Central memory CD8-positive, alpha-beta T cell (primary cell): ENCODE measurements around the gene PYGO2.
A peak's percentile ranks its signal among the peaks of the same experiment; 100 is the strongest.
"Not testable (repeated sequence)": the region's sequence is repeated elsewhere in the genome, so short reads cannot be mapped to it uniquely, and the experiment has no call there.

Experiments used
- ATAC-seq: fragments of 150-1000 bp; cut with Tn5 transposase; replicated peaks from 2 replicates; pipeline ENCODE4 v1.10.0; 2022; ENCODE audit warnings: mild to moderate bottlenecking, moderate FRiP score, moderate number of reproducible peaks; ENCODE audit not compliant: poor library complexity, severe bottlenecking; ENCODE audit errors: extremely low read depth
- DNase-seq, 2 donors: peaks; one replicate each; pipeline ENCODE4 v3.0.0; 2021; ENCODE audit warnings: low spot score in 2 of 2
- H3K27ac Mint-ChIP-seq: one replicate; pipeline ENCODE4 v1.8.0; 2022; ENCODE audit warnings: low read depth, mild to moderate bottlenecking, moderate library complexity, mixed read lengths
- H3K27me3 Mint-ChIP-seq: one replicate; pipeline ENCODE4 v1.8.0; 2022; ENCODE audit warnings: mixed read lengths
- H3K36me3 Mint-ChIP-seq: one replicate; pipeline ENCODE4 v1.8.0; 2022; ENCODE audit warnings: mild to moderate bottlenecking, moderate library complexity, mixed read lengths; ENCODE audit not compliant: insufficient read depth
- H3K4me1 Mint-ChIP-seq: one replicate; pipeline ENCODE4 v1.8.0; 2022; ENCODE audit warnings: mixed read lengths
- H3K4me3 Mint-ChIP-seq: one replicate; pipeline ENCODE4 v1.8.0; 2022; ENCODE audit warnings: mild to moderate bottlenecking, moderate library complexity, mixed read lengths
- H3K9me3 Mint-ChIP-seq: one replicate; pipeline ENCODE4 v1.8.0; 2022; ENCODE audit warnings: mixed read lengths

The PYGO2 gene

GRCh38 chr1:154996966-154997701 is 35.6 kb upstream of the PYGO2 start:
- ATAC-seq (no peak), DNase-seq (no peak)
- H3K27ac Mint-ChIP-seq = no peak overlapping the region
- no peak overlapping the region for H3K4me3 Mint-ChIP-seq
- H3K9me3 Mint-ChIP-seq = no peaks in the 10 kb centered on the region
- H3K36me3 Mint-ChIP-seq = peaks cover 10% of the 10 kb centered on the region
- peaks cover 22% of the 10 kb centered on the region for H3K4me1 Mint-ChIP-seq
- H3K27me3 Mint-ChIP-seq = no peaks in the 10 kb centered on the region

GRCh38 chr1:154995301-154995983 is 33.9 kb upstream of the PYGO2 start:
- not testable (repeated sequence) for H3K4me3 Mint-ChIP-seq

GRCh38 chr1:154994591-154994990 is 33.0 kb upstream of the PYGO2 start:
- peaks cover 19% of the 10 kb centered on the region for H3K4me1 Mint-ChIP-seq
- peaks cover 15% of the 10 kb centered on the region for H3K36me3 Mint-ChIP-seq

More at GRCh38 chr1:154995301-154995983, 33.9 kb upstream of the PYGO2 start:
- peaks cover 22% of the 10 kb centered on the region for H3K4me1 Mint-ChIP-seq
- H3K27ac Mint-ChIP-seq = peak overlapping the region; percentile 71
- DNase-seq, H3K9me3 Mint-ChIP-seq, H3K27me3 Mint-ChIP-seq, ATAC-seq, H3K36me3 Mint-ChIP-seq: not testable (repeated sequence)

GRCh38 chr1:154994269-154994587 is 32.6 kb upstream of the PYGO2 start:
- H3K27ac Mint-ChIP-seq = no peak overlapping the region
- H3K4me1 Mint-ChIP-seq = peaks cover 20% of the 10 kb centered on the region
- H3K27me3 Mint-ChIP-seq = no peaks in the 10 kb centered on the region
- peaks cover 15% of the 10 kb centered on the region for H3K36me3 Mint-ChIP-seq
- H3K9me3 Mint-ChIP-seq = no peaks in the 10 kb centered on the region
- no peak for DNase-seq
- ATAC-seq = no peak
- no peak overlapping the region for H3K4me3 Mint-ChIP-seq

More at GRCh38 chr1:154994591-154994990, 33.0 kb upstream of the PYGO2 start:
- DNase-seq (no peak), ATAC-seq (no peak)
- peak overlapping the region; percentile 71 for H3K27ac Mint-ChIP-seq
- H3K9me3 Mint-ChIP-seq = no peaks in the 10 kb centered on the region
- H3K4me3 Mint-ChIP-seq = no peak overlapping the region
- no peaks in the 10 kb centered on the region for H3K27me3 Mint-ChIP-seq

GRCh38 chr1:154993572-154994268 is 32.1 kb upstream of the PYGO2 start, which contains the start of gene LENEP:
Gene LENEP, plus strand, starts transcription at chr1:154993586. Its CDS starts 22 bp downstream, at chr1:154993608.
- Mint-ChIP-seq H3K4me1 (peaks cover 20% of the 10 kb centered on the region), H3K27me3 (no peaks in the 10 kb centered on the region), H3K27ac (no peak within 1 kb of the TSS), H3K9me3 (no peaks in the 10 kb centered on the region), H3K36me3 (peaks cover 11% of the 10 kb centered on the region), H3K4me3 (no peak within 1 kb of the TSS)
- no peak for DNase-seq
- ATAC-seq = no peak

- H3K9me3 Mint-ChIP-seq = no peaks in the 10 kb centered on the region
Observed at GRCh38 chr1:154992721-154993571, 31.4 kb upstream of the PYGO2 start.

GRCh38 chr1:154990276-154990675 is 28.7 kb upstream of the PYGO2 start:
- Mint-ChIP-seq H3K27ac (no peak overlapping the region), H3K4me1 (peaks cover 14% of the 10 kb centered on the region), H3K36me3 (peaks cover 31% of the 10 kb centered on the region), H3K27me3 (no peaks in the 10 kb centered on the region), H3K4me3 (no peak overlapping the region), H3K9me3 (no peaks in the 10 kb centered on the region)
- DNase-seq (no peak), ATAC-seq (no peak)

More at GRCh38 chr1:154992721-154993571, 31.4 kb upstream of the PYGO2 start:
- Mint-ChIP-seq H3K36me3 (peaks cover 18% of the 10 kb centered on the region), H3K27me3 (no peaks in the 10 kb centered on the region), H3K27ac (no peak overlapping the region), H3K4me3 (no peak overlapping the region), H3K4me1 (peaks cover 20% of the 10 kb centered on the region)
- DNase-seq (no peak), ATAC-seq (no peak)

- Mint-ChIP-seq H3K9me3 (no peaks in the 10 kb centered on the region), H3K4me3 (no peak overlapping the region), H3K27ac (no peak overlapping the region), H3K4me1 (peaks cover 14% of the 10 kb centered on the region), H3K36me3 (peaks cover 33% of the 10 kb centered on the region), H3K27me3 (no peaks in the 10 kb centered on the region)
- ATAC-seq = no peak
- DNase-seq = no peak
Observed at GRCh38 chr1:154989195-154989860, 27.7 kb upstream of the PYGO2 start.

GRCh38 chr1:154988058-154988954 is 26.7 kb upstream of the PYGO2 start:
- Mint-ChIP-seq H3K27ac (no peak overlapping the region), H3K36me3 (peaks cover 32% of the 10 kb centered on the region), H3K27me3 (no peaks in the 10 kb centered on the region), H3K4me1 (peaks cover 14% of the 10 kb centered on the region), H3K4me3 (no peak overlapping the region), H3K9me3 (no peaks in the 10 kb centered on the region)
- ATAC-seq (no peak), DNase-seq (no peak)

- H3K27ac Mint-ChIP-seq = no peak overlapping the region
- peaks cover 14% of the 10 kb centered on the region for H3K4me1 Mint-ChIP-seq
- no peak for DNase-seq
- H3K4me3 Mint-ChIP-seq = no peak overlapping the region
- no peaks in the 10 kb centered on the region for H3K9me3 Mint-ChIP-seq
- H3K27me3 Mint-ChIP-seq = no peaks in the 10 kb centered on the region
- ATAC-seq = no peak
- peaks cover 32% of the 10 kb centered on the region for H3K36me3 Mint-ChIP-seq
Observed at GRCh38 chr1:154987326-154987725, 25.7 kb upstream of the PYGO2 start.

- not testable (repeated sequence) for H3K9me3 Mint-ChIP-seq, H3K27me3 Mint-ChIP-seq, ATAC-seq, H3K27ac Mint-ChIP-seq, DNase-seq, H3K4me3 Mint-ChIP-seq
- Mint-ChIP-seq H3K4me1 (peaks cover 14% of the 10 kb centered on the region), H3K36me3 (peaks cover 32% of the 10 kb centered on the region)
Observed at GRCh38 chr1:154986736-154987135, 25.2 kb upstream of the PYGO2 start.
